ENCODE results near the gene MMP10. TPM values are rescaled to one million over a fixed set of nuclear protein-coding genes. Genes with fewer than 3 reads are reported as not detected.

The MMP10 gene
- total and polyA plus RNA-seq, 2 donors (not counting 3 experiments of a cell fraction or from before 2014, with no cell fraction given), result 4.3 to 15.0 TPM

DNA sequence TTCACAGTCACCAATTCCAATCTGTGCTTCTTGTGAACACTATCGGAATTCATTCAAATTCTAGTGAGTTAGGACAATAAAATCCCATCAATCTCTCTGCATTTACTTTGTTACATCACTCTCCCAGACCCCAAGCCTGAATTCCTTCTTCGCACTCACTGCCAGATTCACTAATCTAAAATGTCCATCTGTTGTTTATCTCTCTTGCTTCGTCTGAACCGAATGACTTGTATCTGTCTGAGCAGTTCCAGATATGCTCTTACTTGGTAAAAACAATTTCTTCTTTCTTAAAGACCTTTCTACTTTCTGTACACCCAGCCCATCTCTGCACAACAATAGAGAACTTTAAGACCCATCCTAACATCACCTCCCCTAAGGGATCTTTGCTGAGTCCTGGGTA, 7.0 kb downstream of the MMP10 start:
- Histone ChIP-seq H2AFZ (ENCODE audit: low read depth, low read length) (no peak overlapping the region), H3K9me1 (replicated peaks; ENCODE audit: control insufficient read depth, extremely low read depth, insufficient read depth, low read length) (no peaks in the 10 kb centered on the region), H3K36me3 (ENCODE audit: control insufficient read depth in 2 of 2, extremely low read depth in 1 of 2, insufficient read depth in 2 of 2, low read length in 2 of 2) (no peaks in the 10 kb centered on the region), H3K27ac (ENCODE audit: insufficient read depth, low read depth, low read length) (no peak overlapping the region), H4K20me1 (replicated peaks; ENCODE audit: control insufficient read depth, extremely low read depth, insufficient read depth, low read length) (no peaks in the 10 kb centered on the region), H3K9me3 (replicated peaks; ENCODE audit: control insufficient read depth, insufficient read depth, low read length) (no peaks in the 10 kb centered on the region), H3K4me2 (ENCODE audit: insufficient read depth, low read length) (no peak overlapping the region), H3K9ac (replicated peaks; ENCODE audit: extremely low read depth, insufficient read depth, low read length) (no peak overlapping the region), H3K4me3 (replicated peaks in 1 of 3; ENCODE audit: insufficient read depth in 1 of 3, low read depth in 1 of 3, low read length in 3 of 3) (no peak overlapping the region), H3K27me3 (ENCODE audit: control insufficient read depth in 2 of 2, insufficient read depth in 2 of 2, low read length in 2 of 2) (no peaks in the 10 kb centered on the region), H3K4me1 (ENCODE audit: control insufficient read depth, extremely low read depth, insufficient read depth, low read length) (peaks cover 12% of the 10 kb centered on the region), H3K79me2 (ENCODE audit: control insufficient read depth, insufficient read depth, low read length) (no peaks in the 10 kb centered on the region)
- DNase-seq (ENCODE audit: low read depth, low spot score) (no peak), FAIRE-seq (no peak)
- TF ChIP-seq JUN (IDR thresholded peaks at IDR 0.05; ENCODE audit: borderline replicate concordance, insufficient read depth, insufficient read length, low read depth) (no peak), POLR2A (IDR thresholded peaks at IDR 0.05; ENCODE audit: low read depth, low read length) (no peak), FOS (IDR thresholded peaks at IDR 0.05; ENCODE audit: borderline replicate concordance, insufficient read depth, low read length) (no peak), POLR2AphosphoS5 (IDR thresholded peaks at IDR 0.05; ENCODE audit: insufficient read depth, low read depth, low read length) (no peak), EZH2 (IDR thresholded peaks at IDR 0.05; ENCODE audit: borderline replicate concordance, low read depth, low read length, severe bottlenecking) (no peak), MYC (IDR thresholded peaks at IDR 0.05; ENCODE audit: low read depth, low read length) (no peak), GATA2 (IDR thresholded peaks at IDR 0.05; ENCODE audit: insufficient read depth, insufficient read length, low read depth, low read length) (no peak)
- TF ChIP-seq, protein P1, sequence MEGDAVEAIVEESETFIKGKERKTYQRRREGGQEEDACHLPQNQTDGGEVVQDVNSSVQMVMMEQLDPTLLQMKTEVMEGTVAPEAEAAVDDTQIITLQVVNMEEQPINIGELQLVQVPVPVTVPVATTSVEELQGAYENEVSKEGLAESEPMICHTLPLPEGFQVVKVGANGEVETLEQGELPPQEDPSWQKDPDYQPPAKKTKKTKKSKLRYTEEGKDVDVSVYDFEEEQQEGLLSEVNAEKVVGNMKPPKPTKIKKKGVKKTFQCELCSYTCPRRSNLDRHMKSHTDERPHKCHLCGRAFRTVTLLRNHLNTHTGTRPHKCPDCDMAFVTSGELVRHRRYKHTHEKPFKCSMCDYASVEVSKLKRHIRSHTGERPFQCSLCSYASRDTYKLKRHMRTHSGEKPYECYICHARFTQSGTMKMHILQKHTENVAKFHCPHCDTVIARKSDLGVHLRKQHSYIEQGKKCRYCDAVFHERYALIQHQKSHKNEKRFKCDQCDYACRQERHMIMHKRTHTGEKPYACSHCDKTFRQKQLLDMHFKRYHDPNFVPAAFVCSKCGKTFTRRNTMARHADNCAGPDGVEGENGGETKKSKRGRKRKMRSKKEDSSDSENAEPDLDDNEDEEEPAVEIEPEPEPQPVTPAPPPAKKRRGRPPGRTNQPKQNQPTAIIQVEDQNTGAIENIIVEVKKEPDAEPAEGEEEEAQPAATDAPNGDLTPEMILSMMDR (IDR thresholded peaks at IDR 0.05; ENCODE audit: extremely low read depth in 1 of 2, insufficient read depth in 1 of 2, low read depth in 1 of 2, low read length in 2 of 2), result no peak
- TF ChIP-seq, protein P2, sequence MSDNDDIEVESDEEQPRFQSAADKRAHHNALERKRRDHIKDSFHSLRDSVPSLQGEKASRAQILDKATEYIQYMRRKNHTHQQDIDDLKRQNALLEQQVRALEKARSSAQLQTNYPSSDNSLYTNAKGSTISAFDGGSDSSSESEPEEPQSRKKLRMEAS (IDR thresholded peaks at IDR 0.05; ENCODE audit: insufficient read depth, insufficient read length), result no peak
- CTCF ChIA-PET, result no interaction called here
- POLR2A ChIA-PET, result no interaction called here
- intact Hi-C loops (cut with micrococcal nuclease) (no loop called here), dilution Hi-C loops (cut with MboI; ENCODE audit: extremely low pct_ligation_motif_present, low sequenced_read_pairs) (no loop called here)
- no TSS peak for BruUV-seq (replicated peaks)

Data from endothelial cell of umbilical vein (primary cell).